K562 (cell line): Measurements from ENCODE around the gene CBY3. TPM values are rescaled to one million over a fixed set of nuclear protein-coding genes. Genes with fewer than 3 reads are reported as not detected.

Source experiments
- ARID2 ChIP-seq: fragments of 450-650 bp; IDR thresholded peaks from 2 replicates; pipeline ENCODE4 v1.6.1; 2017; ENCODE audit warnings: antibody characterized with exemption, mild to moderate bottlenecking
- CBX1 ChIP-seq: sonication (generic); IDR thresholded peaks from 2 replicates; pipeline ENCODE4 v1.6.1; 2016; ENCODE audit warnings: antibody characterized with exemption, low read depth, mild to moderate bottlenecking
- CHD1 ChIP-seq: fragments of 200-600 bp; sonication (generic); IDR thresholded peaks from one replicate; pipeline ENCODE4 v1.6.1; 2012; ENCODE audit warnings: mild to moderate bottlenecking, moderate library complexity, low read length, inconsistent platforms
- CREM ChIP-seq: IDR thresholded peaks from 2 replicates; pipeline ENCODE4 v1.6.1; 2014; ENCODE audit warnings: antibody characterized with exemption, low read depth
- DDX20 ChIP-seq: fragments of 450-650 bp; IDR thresholded peaks from 2 replicates; pipeline ENCODE4 v1.6.1; 2016; ENCODE audit warnings: missing genetic modification characterization, low read depth, mild to moderate bottlenecking, missing compliant biosample characterization, moderate library complexity
- FUS ChIP-seq: fragments of 200-400 bp; formaldehyde crosslinking; optimal IDR thresholded peaks from 2 replicates; pipeline ENCODE3; 2017; ENCODE audit warnings: low read depth, low read length
- JUN ChIP-seq, 2 experiments: sonication (generic) in 1 of 2; formaldehyde crosslinking in 1 of 2; IDR thresholded peaks; 2 replicates each; pipeline versions ENCODE4 v1.6.1 to v1.8.0; 2012 to 2022; ENCODE audit warnings: borderline replicate concordance in 2 of 2, mild to moderate bottlenecking in 2 of 2, improper control_type of control experiment in 1 of 2, low read depth in 1 of 2, low read length in 1 of 2, missing genetic modification reagents in 1 of 2
- NR3C1 ChIP-seq: sonication (generic); formaldehyde crosslinking; IDR thresholded peaks from 2 replicates; pipeline ENCODE4 v1.8.1; 2022; ENCODE audit warnings: missing genetic modification reagents
- PML ChIP-seq: IDR thresholded peaks from 2 replicates; pipeline ENCODE4 v1.6.1; 2012; ENCODE audit warnings: low read length, inconsistent platforms
- PYGO2 ChIP-seq: fragments of 450-650 bp; IDR thresholded peaks from 2 replicates; pipeline ENCODE4 v1.6.1; 2016; ENCODE audit warnings: mild to moderate bottlenecking, missing genetic modification characterization, moderate library complexity, missing compliant biosample characterization
- RAD21 ChIP-seq, 2 experiments: fragments of 250-450 bp in 1 of 2; fragments of 450-650 bp in 1 of 2; sonication (Bioruptor Pico) in 1 of 2; formaldehyde crosslinking in 1 of 2; IDR thresholded peaks in 1 of 2; conservative IDR thresholded peaks in 1 of 2; 2 replicates each; pipeline versions ENCODE4 v1.4.0 to v1.8.0; 2020 to 2022; ENCODE audit warnings: mild to moderate bottlenecking in 2 of 2, moderate library complexity in 1 of 2
- RFX1 ChIP-seq: fragments of 450-650 bp; IDR thresholded peaks from 2 replicates; pipeline ENCODE4 v1.6.1; 2016; ENCODE audit warnings: mild to moderate bottlenecking, moderate library complexity
- TAF9B ChIP-seq: fragments of 450-650 bp; IDR thresholded peaks from 2 replicates; pipeline ENCODE4 v1.6.1; 2018; ENCODE audit warnings: mild to moderate bottlenecking; ENCODE audit not compliant: partially characterized antibody
- XRCC4 ChIP-seq: IDR thresholded peaks from one replicate; pipeline ENCODE4 v1.6.1; 2011; ENCODE audit not compliant: insufficient read depth, insufficient read length; ENCODE audit errors: extremely low read depth
- ZFX ChIP-seq: sonication (generic); formaldehyde crosslinking; IDR thresholded peaks from 2 replicates; pipeline ENCODE4 v1.8.0; 2022; ENCODE audit warnings: mild to moderate bottlenecking, missing genetic modification reagents, moderate library complexity
- ZNF232 ChIP-seq: sonication (generic); formaldehyde crosslinking; IDR thresholded peaks from 2 replicates; pipeline ENCODE4 v1.8.0; 2022; ENCODE audit warnings: mild to moderate bottlenecking, missing genetic modification reagents
- ZNF311 ChIP-seq: fragments of 250-450 bp; sonication (Bioruptor Pico); IDR thresholded peaks from 2 replicates; pipeline ENCODE4 v1.4.0; 2020; ENCODE audit warnings: mild to moderate bottlenecking, moderate library complexity
- ZNF436 ChIP-seq: fragments of 250-450, 450-650 bp; sonication (Bioruptor Pico); formaldehyde crosslinking; IDR thresholded peaks from 2 replicates; pipeline ENCODE4 v1.7.0; 2020; ENCODE audit warnings: mild to moderate bottlenecking
- polyA plus RNA-seq, 8 experiments: library from polyadenylated mRNA; depleted of rRNA in 4 of 8; stranded (reverse) in 5 of 8; unstranded in 3 of 8; fragments of >200 nt; fragmentation: Nextera tagmentation in 2 of 8; fragmentation: Illumina TruSeq in 1 of 8; extraction: Ambion mirVana in 2 of 8; extraction: Trizol in 1 of 8; gene quantifications; 2 replicates each; pipeline versions ENCODE4 v1.2.1 to v1.2.3, GENCODE V29; 2011 to 2014; ENCODE audit warnings: inconsistent platforms in 1 of 8, missing spikeins in 1 of 8
- total RNA-seq, 7 experiments: library from RNA; depleted of rRNA in 6 of 7; stranded (reverse); fragments of >200 nt in 6 of 7; fragmentation: Illumina TruSeq in 2 of 7; extraction: Trizol in 2 of 7; gene quantifications; 2 replicates each; pipeline versions ENCODE4 v1.2.1 to v1.2.3, GENCODE V29; 2011 to 2021; ENCODE audit warnings: low replicate concordance in 1 of 7
- TF ChIP-seq, protein P1 (sequence below): fragments of 450-650 bp; IDR thresholded peaks from 2 replicates; pipeline ENCODE4 v1.6.1; 2017; ENCODE audit warnings: mild to moderate bottlenecking, moderate library complexity
- TF ChIP-seq, protein P2 (sequence below): fragments of 450-650 bp; formaldehyde crosslinking; IDR thresholded peaks from 2 replicates; pipeline ENCODE4 v1.4.0; 2020; ENCODE audit warnings: mild to moderate bottlenecking, moderate library complexity
- TF ChIP-seq, protein P3 (sequence below): fragments of 450-650 bp; IDR thresholded peaks from 2 replicates; pipeline ENCODE4 v1.6.1; 2017; ENCODE audit warnings: antibody characterized with exemption

The CBY3 gene
- total and polyA plus RNA-seq, 9 of the 15 experiments (the other 6 are each of a cell fraction or from before 2014, with no cell fraction given) = not detected

DNA sequence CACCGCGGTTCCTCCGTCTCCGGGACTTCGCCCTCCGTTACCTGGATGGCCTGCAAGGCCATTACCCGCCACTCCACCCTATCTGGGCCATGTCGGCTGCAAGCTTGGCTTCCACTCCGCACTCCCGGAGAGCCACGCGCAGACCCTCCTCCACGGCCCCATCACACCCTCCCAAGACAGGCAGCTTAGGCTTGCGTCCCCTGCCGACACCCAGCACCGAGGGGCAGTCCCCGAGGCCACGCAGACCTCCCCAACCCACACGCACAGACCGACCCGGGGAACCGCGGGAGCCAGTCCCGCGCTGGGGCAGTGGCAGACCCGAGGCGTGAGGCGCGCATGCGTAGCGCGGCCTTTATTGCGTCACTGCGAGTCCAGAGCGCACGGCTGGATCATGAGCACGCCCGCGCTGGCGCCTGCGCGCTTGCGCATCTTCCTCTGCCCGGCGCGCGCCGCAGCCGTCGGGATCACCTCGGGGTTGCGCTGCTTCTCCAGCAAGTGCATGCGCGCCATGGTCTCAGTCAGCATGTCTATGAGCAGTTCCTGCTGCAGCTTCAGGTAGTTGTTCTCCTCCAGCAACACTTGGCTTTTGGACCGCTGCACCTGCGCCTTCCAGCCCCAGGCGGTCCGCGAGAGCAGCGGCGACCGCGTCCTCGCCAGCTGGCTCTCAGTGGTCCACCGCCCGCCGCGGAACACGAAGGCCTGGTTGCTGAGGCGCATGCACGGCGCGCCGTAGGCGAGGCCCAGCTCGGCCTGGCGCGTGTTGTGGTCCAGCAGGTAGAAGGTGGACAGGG lies 2.4 kb downstream of the CBY3 start (continued):
- TF ChIP-seq, protein P1, sequence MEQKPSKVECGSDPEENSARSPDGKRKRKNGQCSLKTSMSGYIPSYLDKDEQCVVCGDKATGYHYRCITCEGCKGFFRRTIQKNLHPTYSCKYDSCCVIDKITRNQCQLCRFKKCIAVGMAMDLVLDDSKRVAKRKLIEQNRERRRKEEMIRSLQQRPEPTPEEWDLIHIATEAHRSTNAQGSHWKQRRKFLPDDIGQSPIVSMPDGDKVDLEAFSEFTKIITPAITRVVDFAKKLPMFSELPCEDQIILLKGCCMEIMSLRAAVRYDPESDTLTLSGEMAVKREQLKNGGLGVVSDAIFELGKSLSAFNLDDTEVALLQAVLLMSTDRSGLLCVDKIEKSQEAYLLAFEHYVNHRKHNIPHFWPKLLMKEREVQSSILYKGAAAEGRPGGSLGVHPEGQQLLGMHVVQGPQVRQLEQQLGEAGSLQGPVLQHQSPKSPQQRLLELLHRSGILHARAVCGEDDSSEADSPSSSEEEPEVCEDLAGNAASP = no peak
- no peak; the same call in 1 of the 2 replicates for TF ChIP-seq ZNF311
- no peak for TF ChIP-seq DDX20 (tag)
- peak; percentile 90 for TF ChIP-seq NR3C1
- peak; percentile 84; the same call in 1 of the 2 replicates for TF ChIP-seq PML
- TF ChIP-seq PYGO2 (tag) = no peak
- no peak for TF ChIP-seq FUS
- TF ChIP-seq CBX1 = peak; percentile 70
- TF ChIP-seq CHD1 = no peak
- TF ChIP-seq CREM = peak; percentile 96
- peak; percentile 74; the same call in 1 of the 2 replicates for TF ChIP-seq JUN (IDR thresholded peaks at IDR 0.05; ENCODE audit: borderline replicate concordance, low read depth, low read length)
- TF ChIP-seq JUN (CRISPR knock-in tag; IDR thresholded peaks at IDR 0.05; ENCODE audit: borderline replicate concordance) = no peak
- TF ChIP-seq, protein P2, sequence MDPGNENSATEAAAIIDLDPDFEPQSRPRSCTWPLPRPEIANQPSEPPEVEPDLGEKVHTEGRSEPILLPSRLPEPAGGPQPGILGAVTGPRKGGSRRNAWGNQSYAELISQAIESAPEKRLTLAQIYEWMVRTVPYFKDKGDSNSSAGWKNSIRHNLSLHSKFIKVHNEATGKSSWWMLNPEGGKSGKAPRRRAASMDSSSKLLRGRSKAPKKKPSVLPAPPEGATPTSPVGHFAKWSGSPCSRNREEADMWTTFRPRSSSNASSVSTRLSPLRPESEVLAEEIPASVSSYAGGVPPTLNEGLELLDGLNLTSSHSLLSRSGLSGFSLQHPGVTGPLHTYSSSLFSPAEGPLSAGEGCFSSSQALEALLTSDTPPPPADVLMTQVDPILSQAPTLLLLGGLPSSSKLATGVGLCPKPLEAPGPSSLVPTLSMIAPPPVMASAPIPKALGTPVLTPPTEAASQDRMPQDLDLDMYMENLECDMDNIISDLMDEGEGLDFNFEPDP = no peak
- peak; percentile 83 for TF ChIP-seq TAF9B
- TF ChIP-seq ARID2 = no peak
- peak; percentile 84 for TF ChIP-seq ZFX
- TF ChIP-seq RAD21 (CRISPR knock-in tag; conservative IDR thresholded peaks at IDR 0.05 in 1 of 2, IDR thresholded peaks at IDR 0.05 in 1 of 2) = peak in 1 of 2 experiments; percentile 38; a peak in 2 of 4 replicates
- no peak for TF ChIP-seq ZNF436 (CRISPR knock-in tag)
- no peak for TF ChIP-seq XRCC4
- TF ChIP-seq, protein P3, sequence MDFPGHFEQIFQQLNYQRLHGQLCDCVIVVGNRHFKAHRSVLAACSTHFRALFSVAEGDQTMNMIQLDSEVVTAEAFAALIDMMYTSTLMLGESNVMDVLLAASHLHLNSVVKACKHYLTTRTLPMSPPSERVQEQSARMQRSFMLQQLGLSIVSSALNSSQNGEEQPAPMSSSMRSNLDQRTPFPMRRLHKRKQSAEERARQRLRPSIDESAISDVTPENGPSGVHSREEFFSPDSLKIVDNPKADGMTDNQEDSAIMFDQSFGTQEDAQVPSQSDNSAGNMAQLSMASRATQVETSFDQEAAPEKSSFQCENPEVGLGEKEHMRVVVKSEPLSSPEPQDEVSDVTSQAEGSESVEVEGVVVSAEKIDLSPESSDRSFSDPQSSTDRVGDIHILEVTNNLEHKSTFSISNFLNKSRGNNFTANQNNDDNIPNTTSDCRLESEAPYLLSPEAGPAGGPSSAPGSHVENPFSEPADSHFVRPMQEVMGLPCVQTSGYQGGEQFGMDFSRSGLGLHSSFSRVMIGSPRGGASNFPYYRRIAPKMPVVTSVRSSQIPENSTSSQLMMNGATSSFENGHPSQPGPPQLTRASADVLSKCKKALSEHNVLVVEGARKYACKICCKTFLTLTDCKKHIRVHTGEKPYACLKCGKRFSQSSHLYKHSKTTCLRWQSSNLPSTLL = no peak
- no peak for TF ChIP-seq RFX1
- TF ChIP-seq ZNF232 (CRISPR knock-in tag) = peak; percentile 87
